NT2/D1 (cell line): ENCODE measurements around the gene LATS1.

ENCODE experiments used
- YY1 ChIP-seq: IDR thresholded peaks from 2 replicates; pipeline ENCODE4 v1.6.1; 2011; ENCODE audit not compliant: insufficient read length, insufficient read depth
- ZNF274 ChIP-seq: IDR thresholded peaks from 2 replicates; pipeline ENCODE4 v1.6.1; 2011; ENCODE audit warnings: mild to moderate bottlenecking, low read depth, low read length

DNA sequence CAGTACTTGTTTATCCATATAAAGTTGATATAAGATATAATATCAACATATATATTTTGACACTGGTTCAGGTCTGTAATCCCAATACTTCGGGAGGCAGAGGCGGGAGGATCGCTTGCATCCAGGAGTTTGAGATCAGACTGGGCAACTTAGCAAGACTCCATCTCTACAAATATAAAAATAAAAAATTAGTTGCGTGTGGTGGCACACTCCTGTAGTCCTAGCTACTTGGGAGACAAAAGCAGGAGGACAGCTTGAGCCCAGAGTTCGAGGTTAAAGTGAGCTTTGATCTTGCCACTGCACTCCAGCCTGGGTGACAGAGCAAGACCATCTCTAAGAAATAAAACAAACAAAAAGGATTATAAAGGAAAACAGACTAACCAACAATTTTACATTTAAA, 60.5 kb downstream of the LATS1 start:
- no peak for TF ChIP-seq YY1
- no peak for TF ChIP-seq ZNF274
